Measurements from ENCODE around the gene PDE3A.
A peak's percentile ranks its signal among the peaks of the same experiment; 100 is the strongest.

Gene PDE3A

DNA sequence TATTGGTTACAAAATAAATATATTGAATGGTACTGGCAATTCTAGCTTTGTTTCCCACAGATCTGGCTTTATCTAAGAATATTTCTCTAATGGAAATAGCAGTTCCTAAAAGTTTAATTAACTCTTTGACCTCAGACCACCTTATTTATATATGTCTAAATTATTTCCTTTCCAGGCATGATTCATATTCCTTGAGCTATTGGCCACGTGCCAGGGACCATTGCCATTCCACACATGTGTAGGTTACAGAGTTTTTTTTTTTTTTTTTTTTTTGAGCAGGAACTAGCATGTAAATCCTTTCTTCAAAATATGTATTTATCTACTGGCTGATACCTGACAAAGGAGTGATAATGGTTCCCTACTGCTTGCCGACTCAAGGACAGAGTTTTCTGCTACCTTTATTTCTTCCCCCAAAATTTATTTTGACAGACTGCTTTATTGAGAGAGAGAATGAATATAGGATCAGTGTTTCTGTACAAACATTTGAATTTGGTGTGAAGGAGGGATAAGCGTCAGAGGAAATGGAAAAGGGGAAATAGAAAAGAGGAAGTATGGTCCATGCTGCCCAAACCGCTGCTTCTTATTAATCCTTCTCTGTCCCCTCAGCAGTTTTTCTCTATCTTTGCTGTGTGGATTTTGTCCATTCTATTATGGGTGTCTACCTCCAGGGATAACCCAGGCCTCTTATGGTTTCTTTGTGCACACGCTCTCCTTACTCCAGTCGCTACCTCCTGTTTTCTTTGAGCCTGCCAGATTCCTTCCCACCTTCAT lies 36.4 kb downstream of the PDE3A start:
- H3K4me2 ChIP-seq (ENCODE audit: low read length) = peak overlapping the region; percentile 30
- no peak for TF ChIP-seq EZH2phosphoT487 (IDR thresholded peaks at IDR 0.05; ENCODE audit: borderline replicate concordance, low read length)
- TF ChIP-seq, protein P1, sequence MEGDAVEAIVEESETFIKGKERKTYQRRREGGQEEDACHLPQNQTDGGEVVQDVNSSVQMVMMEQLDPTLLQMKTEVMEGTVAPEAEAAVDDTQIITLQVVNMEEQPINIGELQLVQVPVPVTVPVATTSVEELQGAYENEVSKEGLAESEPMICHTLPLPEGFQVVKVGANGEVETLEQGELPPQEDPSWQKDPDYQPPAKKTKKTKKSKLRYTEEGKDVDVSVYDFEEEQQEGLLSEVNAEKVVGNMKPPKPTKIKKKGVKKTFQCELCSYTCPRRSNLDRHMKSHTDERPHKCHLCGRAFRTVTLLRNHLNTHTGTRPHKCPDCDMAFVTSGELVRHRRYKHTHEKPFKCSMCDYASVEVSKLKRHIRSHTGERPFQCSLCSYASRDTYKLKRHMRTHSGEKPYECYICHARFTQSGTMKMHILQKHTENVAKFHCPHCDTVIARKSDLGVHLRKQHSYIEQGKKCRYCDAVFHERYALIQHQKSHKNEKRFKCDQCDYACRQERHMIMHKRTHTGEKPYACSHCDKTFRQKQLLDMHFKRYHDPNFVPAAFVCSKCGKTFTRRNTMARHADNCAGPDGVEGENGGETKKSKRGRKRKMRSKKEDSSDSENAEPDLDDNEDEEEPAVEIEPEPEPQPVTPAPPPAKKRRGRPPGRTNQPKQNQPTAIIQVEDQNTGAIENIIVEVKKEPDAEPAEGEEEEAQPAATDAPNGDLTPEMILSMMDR (IDR thresholded peaks at IDR 0.05; ENCODE audit: low read depth, low read length, poor library complexity, severe bottlenecking) = no peak
- no peaks in the 10 kb centered on the region for H3F3A ChIP-seq (ENCODE audit: control insufficient read depth, insufficient read depth)

DNA sequence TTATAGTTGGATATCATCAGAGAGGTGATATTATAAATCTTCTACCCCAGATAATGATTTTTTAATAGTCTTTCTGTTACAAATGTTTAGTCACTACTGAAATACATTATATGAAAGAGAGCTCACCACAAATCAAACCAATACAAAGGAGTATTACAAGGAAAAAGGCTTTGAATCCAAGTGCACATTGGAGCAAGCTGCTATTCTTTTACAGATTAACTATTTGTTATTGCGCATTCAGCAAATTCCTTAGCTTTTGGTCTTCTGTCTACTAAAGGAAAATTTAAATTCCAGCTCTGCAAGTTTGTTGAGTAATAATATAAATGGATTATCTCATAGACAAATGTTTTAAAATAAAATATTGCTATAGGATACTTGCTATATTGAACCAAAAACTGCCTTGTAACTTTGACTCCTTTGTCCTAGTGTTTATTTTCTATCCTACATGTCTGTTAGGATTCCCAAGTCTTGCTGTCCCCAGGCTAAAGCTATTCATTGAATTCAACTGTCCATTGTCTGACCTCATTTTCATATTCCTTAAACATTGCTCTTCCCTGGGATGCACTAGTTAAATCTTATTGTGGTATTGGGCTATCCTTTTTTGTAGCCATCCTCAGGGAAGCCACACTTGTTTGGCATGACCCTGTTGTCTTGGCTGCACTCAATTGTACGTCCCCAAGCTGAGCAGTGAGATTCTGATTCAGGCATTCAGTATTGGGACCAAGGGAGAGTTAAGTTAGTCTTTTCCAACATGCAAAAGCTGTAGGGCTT lies 41.5 kb downstream of the PDE3A start:
- H3K9me2 ChIP-seq (replicated peaks; ENCODE audit: control insufficient read depth, low read length) = no peaks in the 10 kb centered on the region
- H3K27ac ChIP-seq (ENCODE audit: low read depth, low read length) = no peak overlapping the region
- no peak overlapping the region for H3K4me2 ChIP-seq (ENCODE audit: low read length)
- H4K20me1 ChIP-seq (ENCODE audit: control insufficient read depth, insufficient read depth, low read depth, low read length) = no peaks in the 10 kb centered on the region
- H3K36me3 ChIP-seq (ENCODE audit: control insufficient read depth, low read length) = no peaks in the 10 kb centered on the region
- peaks cover 6% of the 10 kb centered on the region for H3K4me1 ChIP-seq (ENCODE audit: control insufficient read depth, low read length)
- no peaks in the 10 kb centered on the region for H3K27me3 ChIP-seq (ENCODE audit: control insufficient read depth, low read length)
- no peaks in the 10 kb centered on the region for H3K9me3 ChIP-seq (ENCODE audit: control insufficient read depth, insufficient read depth, low read length)
- TF ChIP-seq EZH2phosphoT487 (IDR thresholded peaks at IDR 0.05; ENCODE audit: borderline replicate concordance, low read length) = no peak
- TF ChIP-seq, protein P1 (IDR thresholded peaks at IDR 0.05; ENCODE audit: low read depth, low read length, poor library complexity, severe bottlenecking) = no peak
- no peak overlapping the region for H3K4me3 ChIP-seq (ENCODE audit: low read length)
- H3F3A ChIP-seq (ENCODE audit: control insufficient read depth, insufficient read depth) = no peaks in the 10 kb centered on the region
- H3K79me2 ChIP-seq (ENCODE audit: control insufficient read depth, low read length) = no peaks in the 10 kb centered on the region

More for the DNA sequence above, 36.4 kb downstream of the PDE3A start:
- Histone ChIP-seq H3K9me3 (ENCODE audit: control insufficient read depth, insufficient read depth, low read length) (no peaks in the 10 kb centered on the region), H3K27me3 (ENCODE audit: control insufficient read depth, low read length) (no peaks in the 10 kb centered on the region), H3K4me1 (ENCODE audit: control insufficient read depth, low read length) (peaks cover 9% of the 10 kb centered on the region), H3K27ac (ENCODE audit: low read depth, low read length) (no peak overlapping the region), H3K9me2 (replicated peaks; ENCODE audit: control insufficient read depth, low read length) (no peaks in the 10 kb centered on the region), H4K20me1 (ENCODE audit: control insufficient read depth, insufficient read depth, low read depth, low read length) (no peaks in the 10 kb centered on the region), H3K36me3 (ENCODE audit: control insufficient read depth, low read length) (no peaks in the 10 kb centered on the region), H3K79me2 (ENCODE audit: control insufficient read depth, low read length) (no peaks in the 10 kb centered on the region), H3K4me3 (ENCODE audit: low read length) (no peak overlapping the region)

DNA sequence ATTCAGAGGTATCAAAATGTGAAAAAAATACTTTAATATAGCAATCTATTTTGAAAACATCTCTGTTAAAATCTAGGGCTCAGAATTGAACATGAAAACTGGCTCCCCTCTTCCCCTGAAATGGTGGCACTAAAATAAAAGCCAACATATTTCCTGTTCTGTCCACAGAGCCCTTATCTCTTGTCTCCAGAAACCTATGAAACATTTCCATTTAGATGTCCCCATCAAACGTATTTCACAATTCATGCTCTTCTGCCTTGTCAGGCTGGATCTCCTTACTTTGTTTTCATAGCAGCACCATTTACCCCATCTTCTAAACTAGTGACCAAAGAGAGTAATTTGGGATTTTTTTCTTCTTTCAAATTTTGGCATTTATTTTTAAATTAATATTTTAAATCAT lies 42.4 kb downstream of the PDE3A start:
- Histone ChIP-seq H3K9me2 (replicated peaks; ENCODE audit: control insufficient read depth, low read length) (no peaks in the 10 kb centered on the region), H3K9me3 (ENCODE audit: control insufficient read depth, insufficient read depth, low read length) (no peaks in the 10 kb centered on the region), H3K4me1 (ENCODE audit: control insufficient read depth, low read length) (no peaks in the 10 kb centered on the region), H3K4me3 (ENCODE audit: low read length) (no peak overlapping the region), H3K4me2 (ENCODE audit: low read length) (no peak overlapping the region), H3F3A (ENCODE audit: control insufficient read depth, insufficient read depth) (no peaks in the 10 kb centered on the region), H3K79me2 (ENCODE audit: control insufficient read depth, low read length) (no peaks in the 10 kb centered on the region), H4K20me1 (ENCODE audit: control insufficient read depth, insufficient read depth, low read depth, low read length) (no peaks in the 10 kb centered on the region), H3K27me3 (ENCODE audit: control insufficient read depth, low read length) (no peaks in the 10 kb centered on the region), H3K27ac (ENCODE audit: low read depth, low read length) (no peak overlapping the region), H3K36me3 (ENCODE audit: control insufficient read depth, low read length) (no peaks in the 10 kb centered on the region)
- TF ChIP-seq, protein P1 (IDR thresholded peaks at IDR 0.05; ENCODE audit: low read depth, low read length, poor library complexity, severe bottlenecking) = no peak
- TF ChIP-seq EZH2phosphoT487 (IDR thresholded peaks at IDR 0.05; ENCODE audit: borderline replicate concordance, low read length) = no peak

Measured in DOHH2 (cell line).